Nucleus accumbens (tissue), 56 donors: Measurements from ENCODE around the gene CRIP2.
A peak's percentile ranks its signal among the peaks of the same experiment; 100 is the strongest.

Experiments
- DNase-seq, 56 donors: peaks; one replicate each; lab custom pipeline; 2025; lab: John Stamatoyannopoulos, UW

Gene CRIP2

GRCh38 chr14:105486163-105486973 lies 11.7 kb downstream of the CRIP2 start, which contains the start of gene CRIP1:
Gene CRIP1, plus strand, starts transcription at chr14:105486886. Its CDS starts 374 bp downstream, at chr14:105487260.
- no peak for DNase-seq

GRCh38 chr14:105486974-105487448 lies 12.4 kb downstream of the CRIP2 start:
- DNase-seq: no peak

- DNase-seq: no peak
Observed at GRCh38 chr14:105487449-105487985, 12.9 kb downstream of the CRIP2 start.

GRCh38 chr14:105487986-105488777 lies 13.6 kb downstream of the CRIP2 start:
- no peak for DNase-seq

GRCh38 chr14:105488781-105489541 lies 14.3 kb downstream of the CRIP2 start:
- DNase-seq: no peak

- DNase-seq: peak in 53 of 56 donors; percentile 28 to 97 (median 74)
Observed at GRCh38 chr14:105489542-105490266, 15.1 kb downstream of the CRIP2 start.

- DNase-seq: peak in 4 of 56 donors; percentile 72 to 75 (median 74)
Observed at GRCh38 chr14:105490267-105490571, 15.6 kb downstream of the CRIP2 start.

- DNase-seq: peak; percentile 96 to 100 (median 100)
Observed at GRCh38 chr14:105490572-105491365, 16.1 kb downstream of the CRIP2 start, which contains the start of gene TEDC1. Gene TEDC1, plus strand, starts transcription at chr14:105491246. Its CDS starts 130 bp downstream, at chr14:105491376.

GRCh38 chr14:105491366-105491973 lies 16.8 kb downstream of the CRIP2 start:
- DNase-seq: peak in 25 of 56 donors; percentile 18 to 70 (median 54)

- DNase-seq: no peak
Observed at GRCh38 chr14:105492031-105492970, 17.7 kb downstream of the CRIP2 start.

- DNase-seq: no peak
Observed at GRCh38 chr14:105492971-105493871, 18.6 kb downstream of the CRIP2 start.

GRCh38 chr14:105493921-105494605 lies 19.4 kb downstream of the CRIP2 start:
- no peak for DNase-seq

GRCh38 chr14:105494606-105494929 lies 19.9 kb downstream of the CRIP2 start:
- DNase-seq: no peak

- DNase-seq: no peak
Observed at GRCh38 chr14:105495101-105495989, 20.7 kb downstream of the CRIP2 start.
